GM19438 (cell line): ENCODE data around the gene CCDC142.
A peak's percentile ranks its signal among the peaks of the same experiment; 100 is the strongest.

ENCODE experiments used
- ATAC-seq: cut with Tn5 transposase; IDR thresholded peaks from one replicate; pipeline ENCODE4 v1.9.1; 2021; ENCODE audit warnings: low read depth; ENCODE audit not compliant: unreplicated experiment

CCDC142 gene

DNA sequence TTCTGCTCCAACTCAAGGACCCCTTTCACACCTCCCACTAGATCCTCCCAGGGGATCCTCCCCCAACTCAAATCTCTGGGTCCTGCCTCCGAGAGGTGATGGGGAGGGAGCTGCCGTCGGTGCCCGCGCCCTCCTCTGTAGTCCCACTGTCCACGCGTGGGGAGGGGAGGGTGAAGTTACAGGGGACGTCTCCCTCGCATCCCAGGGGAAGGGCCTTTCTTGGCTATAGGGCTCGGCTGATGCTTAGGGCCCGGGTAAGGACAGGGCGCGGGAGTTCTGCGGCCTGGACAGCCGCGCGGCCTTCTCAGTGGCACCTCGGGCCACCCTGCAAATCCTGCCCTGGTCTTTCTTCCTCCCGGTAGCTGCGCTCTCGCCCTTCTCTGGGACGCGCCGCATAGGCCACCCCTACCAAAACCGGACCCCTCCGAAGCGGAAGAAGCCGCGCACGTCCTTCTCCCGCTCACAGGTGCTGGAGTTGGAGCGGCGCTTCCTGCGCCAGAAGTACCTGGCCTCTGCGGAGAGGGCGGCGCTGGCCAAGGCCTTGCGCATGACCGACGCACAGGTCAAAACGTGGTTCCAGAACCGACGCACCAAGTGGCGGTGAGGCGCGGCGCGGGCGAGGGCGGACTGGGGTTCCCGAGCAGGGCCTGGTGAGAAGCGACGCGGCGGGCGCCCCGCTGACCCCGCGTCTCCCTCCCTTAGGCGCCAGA is 32.6 kb upstream of the CCDC142 start:
- ATAC-seq = no peak

DNA sequence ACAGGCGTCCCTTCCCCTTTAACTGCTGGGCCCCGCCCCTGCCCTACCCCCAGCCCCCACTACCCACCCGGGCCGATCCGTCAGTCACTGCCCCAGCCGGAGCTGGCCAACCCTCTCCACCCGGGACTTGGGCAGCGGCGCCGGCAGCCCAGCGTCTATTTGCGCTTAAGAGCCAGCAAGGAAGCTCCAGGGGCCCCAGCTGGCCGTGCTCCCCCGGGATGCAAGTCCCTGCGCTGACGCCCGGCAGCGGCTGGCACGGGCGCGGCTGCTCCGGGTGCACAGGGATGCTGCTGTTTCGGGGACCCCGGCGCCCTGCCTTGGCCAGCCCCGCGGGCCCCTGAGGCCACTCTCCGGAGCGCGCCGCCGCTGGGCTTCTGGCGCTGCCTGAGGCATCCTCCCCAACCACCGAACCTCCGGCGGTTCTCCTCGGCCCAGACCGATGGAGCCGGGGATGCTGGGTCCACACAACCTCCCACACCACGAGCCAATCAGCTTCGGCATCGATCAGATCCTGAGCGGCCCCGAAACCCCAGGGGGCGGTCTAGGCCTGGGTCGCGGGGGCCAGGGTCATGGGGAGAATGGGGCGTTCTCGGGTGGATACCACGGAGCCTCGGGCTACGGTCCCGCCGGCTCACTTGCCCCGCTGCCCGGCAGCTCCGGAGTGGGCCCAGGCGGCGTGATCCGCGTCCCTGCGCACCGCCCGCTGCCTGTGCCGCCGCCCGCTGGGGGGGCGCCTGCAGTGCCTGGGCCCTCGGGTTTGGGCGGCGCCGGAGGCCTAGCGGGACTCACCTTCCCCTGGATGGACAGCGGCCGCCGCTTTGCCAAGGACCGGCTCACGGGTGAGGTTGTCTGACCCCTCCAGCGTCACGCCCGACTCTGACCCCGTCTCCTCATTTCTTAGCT is 31.8 kb upstream of the CCDC142 start, which contains the start of gene TLX2:
Gene TLX2 (plus strand): TSS at position 83 of the 903 bp plus-strand sequence. CDS start 357 bp downstream, at position 440.
- no peak for ATAC-seq

DNA sequence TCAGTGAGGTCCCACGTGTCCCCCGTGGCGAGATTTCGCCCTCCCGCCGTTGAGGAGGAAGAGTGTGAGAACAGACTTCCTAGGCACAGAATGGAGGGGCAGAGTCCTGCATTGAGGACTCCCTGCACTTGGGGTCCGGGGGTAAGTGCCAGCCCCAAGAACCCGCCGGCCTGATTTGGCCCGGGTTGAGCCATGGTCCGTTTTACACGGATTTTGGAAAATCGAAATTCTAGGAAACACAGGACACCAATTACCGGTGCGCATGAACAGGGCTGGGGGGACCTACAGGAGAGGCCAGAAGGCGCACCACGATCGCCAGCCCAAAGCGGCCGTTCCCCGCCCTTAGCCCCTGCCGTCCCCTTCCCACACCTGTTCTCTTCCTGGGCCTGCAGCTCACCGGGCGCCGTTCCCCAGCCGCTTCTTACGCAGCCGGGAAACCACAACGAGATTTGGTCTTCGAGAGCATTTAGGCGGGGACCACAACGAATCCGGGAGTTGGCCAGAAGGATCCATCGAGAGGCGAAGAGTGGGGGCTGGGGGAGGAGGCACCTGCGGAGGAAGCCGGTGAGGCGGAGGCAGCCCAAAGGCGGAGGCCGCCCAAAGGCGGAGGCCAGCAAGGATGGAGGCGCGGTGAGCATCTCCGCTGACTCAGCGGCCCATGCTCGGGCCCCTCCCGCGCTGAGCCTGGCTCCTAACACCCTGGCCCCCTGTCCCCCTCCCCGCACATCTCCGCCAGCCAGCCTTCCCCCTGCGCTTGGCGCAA is 31.0 kb upstream of the CCDC142 start:
- no peak for ATAC-seq

DNA sequence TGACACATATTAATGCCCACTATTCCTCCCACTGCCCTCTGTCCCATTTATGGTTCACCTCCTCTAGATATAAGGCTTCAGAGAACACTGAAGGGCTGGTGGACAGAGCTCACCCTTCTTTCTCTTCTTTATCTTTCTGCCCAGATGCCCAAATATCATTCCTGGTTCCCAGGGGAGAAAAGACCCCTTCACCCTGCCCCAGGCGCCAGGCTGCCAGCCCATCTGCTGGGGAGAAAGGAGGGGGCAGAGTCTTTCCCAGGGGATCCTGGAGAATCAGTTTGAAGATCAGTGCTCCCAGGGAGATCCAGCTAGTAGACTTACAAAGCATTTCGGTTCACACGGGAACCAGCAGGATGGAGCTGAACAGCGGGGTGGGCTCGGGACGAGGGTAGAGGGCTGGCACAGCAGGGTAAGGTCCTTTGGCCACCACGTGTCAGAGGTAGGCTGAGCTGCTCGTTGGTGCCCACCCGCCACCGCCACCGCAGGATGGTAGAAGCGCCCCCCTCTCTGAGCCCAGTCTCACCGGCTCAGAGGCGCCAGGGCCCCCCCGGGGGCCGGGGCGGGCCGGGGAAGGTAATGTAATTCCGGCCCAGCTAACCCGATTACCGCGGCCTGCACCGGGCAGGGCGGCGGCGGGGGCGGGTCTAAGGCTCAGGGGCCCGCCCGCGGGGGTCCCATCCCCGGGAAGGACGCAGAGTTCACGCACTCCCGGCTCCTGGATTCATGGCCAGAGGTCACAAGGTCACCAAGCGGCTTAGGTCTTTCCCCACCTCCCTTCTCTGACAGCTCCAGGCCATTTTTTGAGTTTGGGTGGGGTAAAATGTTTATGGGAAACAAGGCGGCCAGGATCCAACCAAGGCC is 30.2 kb upstream of the CCDC142 start:
- ATAC-seq = no peak

DNA sequence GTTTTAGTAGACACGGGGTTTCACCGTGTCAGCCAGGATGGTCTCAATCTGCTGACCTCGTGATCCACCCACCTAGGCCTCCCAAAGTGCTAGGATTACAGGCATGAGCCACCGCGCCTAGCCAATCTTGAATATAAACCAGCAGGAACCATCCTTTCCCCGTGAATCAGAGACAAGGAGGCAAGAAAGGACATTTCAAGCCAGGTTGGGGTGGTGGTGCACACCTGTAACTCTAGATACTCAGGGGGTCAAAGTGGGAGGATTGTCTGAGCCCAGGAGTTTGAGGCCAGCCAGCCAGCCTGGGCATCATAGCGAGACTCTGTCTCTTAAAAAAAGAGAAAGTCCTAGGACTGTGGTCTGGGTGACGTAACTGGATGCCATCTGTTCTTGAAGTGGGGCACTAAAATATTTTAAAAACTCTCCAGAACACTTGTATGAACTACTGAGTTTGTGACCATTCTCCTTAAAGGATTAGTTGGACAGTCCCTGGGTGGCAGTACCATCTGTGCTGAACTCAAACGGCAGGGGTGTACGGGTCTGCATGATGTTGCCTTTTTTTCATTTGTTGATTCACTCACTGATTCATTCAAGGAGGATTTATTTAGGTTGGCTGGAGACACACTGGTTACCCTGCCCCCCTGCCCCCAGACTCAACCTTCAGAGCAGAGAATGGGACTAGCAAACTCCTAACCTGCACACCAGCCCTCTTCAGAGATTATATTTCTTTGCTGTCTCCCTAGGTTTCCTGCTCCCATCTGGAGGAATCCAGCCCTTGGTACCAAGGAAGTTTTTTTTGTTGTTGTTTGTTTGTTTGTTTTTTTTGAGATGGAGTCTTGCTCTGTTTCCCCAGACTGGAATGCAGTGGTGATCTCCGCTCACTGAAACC is 28.5 kb upstream of the CCDC142 start:
- ATAC-seq = no peak

DNA sequence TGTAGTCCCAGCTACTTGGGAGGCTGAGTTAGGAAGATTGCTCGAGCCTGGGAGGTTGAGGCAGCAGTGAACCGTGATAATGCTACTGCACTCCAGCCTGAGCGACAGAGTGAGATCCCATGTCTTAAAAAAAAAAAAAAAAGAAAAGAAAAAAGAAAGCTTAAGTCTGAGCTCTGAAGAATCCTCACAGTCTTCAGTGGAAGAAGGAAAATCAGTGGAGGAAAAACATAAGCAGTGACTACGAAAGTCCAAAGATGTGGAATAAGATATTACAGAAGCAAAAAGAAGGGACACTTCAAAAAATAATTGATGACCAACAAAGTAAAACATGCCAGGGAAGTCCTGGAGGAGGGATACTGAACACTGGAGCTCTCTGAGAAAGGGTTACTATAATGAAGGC is 27.5 kb upstream of the CCDC142 start:
- ATAC-seq = no peak

DNA sequence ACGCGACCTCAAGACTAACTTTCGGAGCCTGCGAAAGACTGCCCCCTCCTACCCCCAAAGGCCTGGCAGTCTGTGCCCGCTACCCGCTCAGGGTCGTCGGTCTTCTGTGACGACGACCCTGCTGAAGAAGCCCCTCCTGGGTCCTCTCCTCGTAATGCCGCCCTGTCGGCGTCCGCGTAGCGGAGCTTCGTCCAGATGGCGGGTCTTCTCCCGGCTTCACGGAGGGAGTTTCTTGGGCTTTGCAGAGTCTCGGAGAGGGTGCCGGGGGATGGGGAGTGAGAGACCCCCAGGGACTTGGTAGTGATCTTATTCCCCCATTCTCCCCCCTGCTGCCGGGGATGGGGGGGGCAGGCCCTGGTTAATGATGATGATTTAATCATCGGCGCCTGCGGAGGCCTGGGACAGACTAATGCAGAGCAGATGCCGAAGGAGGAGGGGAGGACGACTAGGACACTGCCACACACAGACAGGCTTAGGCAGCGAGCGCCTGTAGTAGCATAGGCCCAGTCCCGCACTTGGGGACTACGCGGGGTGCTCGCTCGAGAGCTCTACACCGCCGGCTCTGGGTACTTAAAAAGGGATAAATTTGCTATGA is 25.2 kb upstream of the CCDC142 start:
- peak; percentile 2 for ATAC-seq

DNA sequence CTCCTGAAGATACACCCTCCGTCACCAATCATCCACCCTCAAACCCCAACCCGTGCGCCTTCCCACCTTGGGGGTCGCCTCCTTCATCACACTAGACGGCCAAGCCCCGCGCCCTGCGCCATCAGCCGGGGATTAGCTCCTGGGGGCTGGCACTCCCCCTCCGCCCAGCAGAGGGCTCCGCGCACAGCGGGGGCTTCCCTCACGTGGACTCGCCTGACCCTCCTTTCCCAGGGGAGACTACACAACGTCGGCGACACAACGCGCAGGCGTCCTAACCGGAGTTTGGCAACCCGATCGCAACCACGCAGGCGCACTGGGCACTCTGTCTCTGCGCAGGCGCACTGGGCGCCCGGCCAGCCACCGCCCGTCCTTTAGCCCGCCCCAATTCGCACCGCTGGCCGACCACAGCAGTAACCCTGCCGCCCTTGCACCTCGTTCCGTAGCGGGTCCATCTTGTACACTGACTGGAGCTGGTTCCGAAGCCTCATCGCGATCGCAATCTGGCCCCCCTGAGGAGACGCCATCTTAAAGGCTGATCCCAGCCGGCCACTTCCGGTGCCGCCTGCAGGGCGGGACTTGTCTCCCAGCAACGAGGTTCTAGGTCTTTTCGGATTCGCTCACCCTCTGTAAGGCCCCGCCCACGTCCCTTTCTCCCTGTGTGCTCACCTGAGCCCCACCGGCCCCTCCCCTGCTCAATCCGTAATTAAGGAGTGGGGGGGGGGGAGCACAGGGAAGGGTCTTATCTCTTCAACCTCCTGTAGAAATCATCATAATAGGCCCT is 24.5 kb upstream of the CCDC142 start, which contains the start of gene PCGF1:
Gene PCGF1 (minus strand): TSS at position 551 of the 781 bp plus-strand sequence. CDS start 27 bp downstream, at position 524.
- peak; percentile 91 for ATAC-seq

DNA sequence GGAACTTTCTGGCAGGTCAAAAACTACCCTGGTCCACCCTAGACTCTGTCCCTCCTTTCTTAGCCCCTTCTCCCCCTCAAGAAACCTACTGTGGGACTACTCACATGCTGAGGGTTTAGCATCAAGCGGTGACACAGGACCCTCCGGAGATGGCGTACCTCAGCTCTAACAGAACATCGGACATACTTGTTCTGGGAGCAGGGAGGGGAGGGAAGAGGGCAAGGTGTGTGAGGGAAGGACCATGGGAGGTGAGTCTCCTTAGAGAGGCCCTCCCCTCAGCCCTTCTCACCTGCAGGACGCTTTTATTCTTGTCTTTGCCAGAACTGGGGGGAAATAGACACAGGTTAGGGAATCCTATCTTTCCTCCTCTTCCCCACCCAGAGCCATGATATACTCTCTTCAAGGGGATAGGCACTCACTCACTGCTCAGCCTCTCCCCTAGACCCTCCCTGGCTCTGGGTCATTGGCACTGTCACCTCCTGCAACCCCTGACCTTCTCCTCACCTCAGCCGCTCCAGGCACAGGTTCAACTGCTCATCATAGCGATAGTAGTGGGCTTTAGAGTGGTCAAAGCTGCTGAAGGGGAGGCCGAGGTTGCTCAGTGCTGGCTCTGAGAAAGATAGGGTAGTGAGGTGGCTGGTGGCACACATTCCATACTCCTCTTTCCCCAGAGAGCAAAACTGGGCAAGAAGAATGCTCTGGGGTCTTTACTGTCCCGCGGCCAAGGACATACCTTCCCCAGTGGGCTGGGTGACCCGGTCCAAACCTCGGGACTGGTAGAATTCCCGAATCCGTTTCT is 22.8 kb upstream of the CCDC142 start:
- no peak for ATAC-seq

DNA sequence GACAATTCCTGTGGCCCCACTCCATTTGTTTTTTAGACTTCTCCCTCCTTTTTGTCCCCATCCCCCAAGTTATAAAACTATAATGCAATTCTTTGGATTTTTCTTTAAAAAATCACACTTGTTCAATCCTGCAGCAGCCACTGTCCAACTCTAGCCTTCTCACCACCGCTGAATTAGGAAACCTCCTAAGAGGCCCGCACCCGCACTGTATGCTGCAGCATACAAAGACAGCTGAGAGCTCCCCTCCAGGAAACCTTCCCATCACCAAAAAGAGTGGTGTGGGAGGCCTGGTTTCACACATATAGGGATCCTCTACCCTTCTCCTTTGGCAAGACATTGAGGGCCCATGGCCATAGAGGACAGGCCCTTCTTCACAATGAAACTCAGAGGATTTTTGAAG is 21.8 kb upstream of the CCDC142 start:
- no peak for ATAC-seq

DNA sequence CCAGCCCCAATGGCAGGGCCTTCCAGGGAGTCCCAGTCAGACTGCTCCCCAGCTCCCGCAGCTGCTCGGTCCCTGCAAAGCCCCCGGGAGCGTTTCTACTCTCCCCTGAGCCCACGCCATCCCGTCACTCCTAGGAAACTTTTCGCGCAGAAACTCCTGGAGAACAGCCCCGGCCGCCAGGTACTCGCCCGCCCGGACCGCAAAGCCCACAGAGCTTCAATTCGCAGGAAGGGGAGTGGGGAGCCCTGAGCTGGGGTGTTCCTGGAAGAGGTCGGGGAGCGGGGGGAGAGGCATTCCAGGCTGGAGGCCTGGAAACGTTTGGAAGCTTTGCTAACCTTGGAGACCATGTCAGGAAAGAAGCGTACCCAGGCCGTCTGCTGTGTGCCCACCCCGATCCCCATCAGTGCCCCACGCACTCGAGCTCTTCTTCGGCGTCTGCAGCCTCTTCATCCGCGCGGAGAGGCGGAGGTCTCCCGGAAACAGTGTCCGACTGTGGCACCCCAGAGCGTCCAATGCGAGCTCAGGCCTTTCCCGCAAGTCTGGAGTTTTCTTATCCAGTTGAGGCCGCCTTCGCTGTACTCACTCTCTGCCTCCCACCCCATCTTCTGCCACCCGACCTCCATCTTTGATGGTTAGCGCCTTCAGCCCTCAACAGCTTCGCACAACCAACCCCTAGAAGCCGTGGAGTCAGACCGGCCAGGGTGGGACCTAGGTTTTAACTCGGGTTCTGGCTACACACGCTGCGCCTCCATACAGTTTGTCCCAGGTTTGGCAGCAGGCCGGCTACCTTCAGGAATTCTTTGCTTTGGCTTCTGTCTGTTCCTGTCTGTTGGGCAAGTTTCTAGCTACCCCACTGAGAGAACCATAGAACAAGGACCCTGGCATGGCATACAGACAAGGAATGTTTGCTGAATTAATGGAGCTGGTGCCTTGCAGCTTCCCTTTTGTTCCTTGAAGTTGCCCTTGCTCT is 21.0 kb upstream of the CCDC142 start:
- ATAC-seq = no peak

DNA sequence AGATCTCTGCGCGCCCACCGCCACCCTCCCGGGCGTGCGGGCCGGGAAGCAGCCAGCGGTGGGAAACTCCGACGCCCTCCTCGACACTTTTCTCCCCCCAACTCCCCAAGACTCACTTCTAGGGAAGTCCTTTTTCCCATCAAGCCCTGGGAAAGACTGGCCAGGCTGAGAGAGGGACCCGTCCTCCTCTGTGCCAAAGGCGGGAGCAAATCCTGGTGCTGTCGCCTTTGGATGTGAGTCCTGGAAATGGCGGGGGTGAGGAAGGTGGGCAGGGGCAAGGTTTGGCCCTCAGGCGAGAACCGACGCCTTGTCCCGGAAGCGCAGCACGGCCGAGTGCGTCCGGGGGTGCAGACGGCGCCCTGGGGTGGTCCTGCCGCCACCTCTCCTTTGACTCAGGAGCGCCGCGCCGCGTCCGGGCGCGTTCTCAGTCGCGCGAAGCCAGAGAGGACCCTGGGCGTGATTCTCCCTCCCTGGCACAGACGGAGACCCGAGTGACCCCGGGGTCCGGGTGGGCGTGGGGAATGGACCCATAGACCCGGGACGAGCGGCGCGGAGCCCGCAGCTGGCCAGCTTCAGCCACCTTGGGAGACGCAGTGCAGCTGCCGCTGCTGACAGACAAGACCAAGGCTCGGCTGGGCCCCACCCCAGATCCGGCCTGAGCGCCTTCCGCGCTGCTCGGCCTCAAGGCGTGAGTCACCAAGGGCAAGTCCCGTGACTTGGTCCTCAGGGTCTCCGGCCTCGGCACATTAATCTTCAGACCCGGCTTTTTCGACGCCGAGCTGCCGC is 20.1 kb upstream of the CCDC142 start:
- peak; percentile 41 for ATAC-seq

DNA sequence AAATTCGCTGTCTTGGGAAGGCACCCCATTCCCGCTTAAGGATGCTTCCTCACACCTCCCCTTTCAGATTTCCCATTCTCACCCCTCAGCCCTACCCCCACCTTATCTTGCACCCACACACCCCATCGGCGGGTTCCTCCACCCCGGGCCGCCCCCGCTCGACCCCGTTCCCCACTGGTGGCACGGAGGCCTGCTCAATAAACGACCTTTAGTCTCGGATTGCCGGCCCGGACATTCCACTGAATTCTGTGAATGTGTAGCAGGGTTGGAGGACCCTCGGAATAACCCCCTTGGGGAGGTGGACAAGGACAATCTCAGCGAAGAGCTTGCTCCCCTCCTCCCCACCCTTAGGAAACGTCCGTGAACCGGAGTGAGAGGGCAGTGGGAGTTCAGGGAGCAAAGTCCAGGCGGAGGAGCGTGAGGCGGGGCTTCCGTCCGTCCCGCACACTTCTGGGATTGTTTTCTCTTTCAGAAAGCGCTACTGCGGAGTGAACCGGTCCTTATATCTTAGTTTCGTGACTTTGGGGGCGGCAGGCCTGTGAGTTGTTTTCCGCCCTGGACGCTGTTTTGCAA is 19.4 kb upstream of the CCDC142 start:
- ATAC-seq = no peak

DNA sequence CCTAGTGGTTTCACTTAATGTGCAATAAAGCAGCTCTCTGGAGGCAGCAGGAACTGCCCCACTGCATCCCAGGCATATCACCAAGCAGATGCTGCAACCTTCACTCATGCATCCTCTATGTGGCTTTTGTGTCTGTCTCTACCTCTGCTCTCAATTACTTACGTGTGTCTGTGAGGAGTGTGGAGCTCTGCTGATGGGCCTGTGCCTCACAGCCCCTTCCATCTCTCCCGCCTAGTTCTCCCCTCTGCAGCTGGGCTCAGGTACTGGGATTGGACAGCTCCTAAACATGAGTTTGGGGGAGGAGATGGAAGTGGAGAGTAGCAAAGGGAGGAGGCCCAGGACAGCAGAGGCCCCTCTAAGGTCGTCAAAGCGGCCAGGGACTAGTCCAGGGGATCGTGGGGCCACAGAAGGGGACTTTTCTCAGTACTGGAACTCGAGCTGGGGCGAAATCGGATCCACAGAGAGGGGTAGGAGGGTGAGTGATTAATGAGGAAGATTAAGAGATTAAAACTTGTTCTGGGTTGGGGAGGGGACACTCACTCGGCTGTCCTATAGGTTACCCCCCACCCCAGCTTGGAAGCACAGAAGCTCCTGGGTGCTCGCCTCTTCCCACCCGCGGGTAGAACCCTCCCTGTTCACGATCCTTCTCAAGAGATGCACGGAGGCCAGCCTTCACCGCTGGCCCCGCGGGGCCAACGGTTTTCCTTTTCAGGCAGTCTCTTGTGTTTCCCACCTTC is 18.7 kb upstream of the CCDC142 start:
- no peak for ATAC-seq
